ENCODE measurements around the gene ATP2B1. TPM values are rescaled to one million over a fixed set of nuclear protein-coding genes. Genes with fewer than 3 reads are reported as not detected.

Gene ATP2B1
- total RNA-seq, 1 experiment from 2014 or later = 20.6 TPM

DNA sequence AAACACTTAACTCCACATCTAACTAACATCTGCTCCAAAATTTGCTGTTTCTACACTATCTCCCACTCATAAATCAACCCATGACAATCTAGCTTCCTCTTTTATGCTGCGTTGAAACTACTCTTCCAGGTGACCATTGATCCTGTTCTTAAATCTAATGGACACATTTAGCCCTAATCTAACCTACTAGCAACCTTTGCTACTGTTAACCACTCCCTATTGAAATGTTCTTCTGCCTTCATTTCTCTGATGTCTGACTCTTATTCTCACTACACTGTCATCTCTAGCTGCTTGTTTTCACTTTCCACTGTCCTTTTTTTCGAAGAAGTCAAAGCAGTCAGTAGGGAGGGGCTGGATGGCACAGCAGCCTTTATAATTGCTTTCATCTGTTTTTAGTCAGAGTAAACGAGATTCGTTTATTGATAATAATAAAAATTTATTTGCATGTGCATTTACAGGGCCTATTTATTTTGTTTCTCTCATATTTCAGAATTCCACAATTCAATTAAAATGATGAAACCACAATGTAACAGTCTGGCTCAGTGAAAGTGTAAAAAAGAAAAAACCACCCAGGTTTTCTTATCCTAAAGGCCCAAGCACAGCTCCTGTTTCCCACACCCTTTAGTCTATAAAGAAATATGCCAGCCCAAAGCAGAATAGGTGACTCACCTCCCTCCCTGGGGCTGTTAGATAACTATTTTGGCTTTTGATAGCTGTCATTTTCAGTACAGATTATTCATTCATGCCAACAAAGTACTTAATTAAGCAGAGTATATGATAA, 44.9 kb downstream of the ATP2B1 start:
- no peaks in the 10 kb centered on the region for H3K9me3 Mint-ChIP-seq
- no peak overlapping the region for H4K91ac ChIP-seq (ENCODE audit: insufficient read length, low read depth, low read length)
- H2BK120ac ChIP-seq (ENCODE audit: low read depth, low read length, poor library complexity, severe bottlenecking) = no peak overlapping the region
- H3K27me3 Mint-ChIP-seq (ENCODE audit: low read depth) = no peaks in the 10 kb centered on the region
- no peak overlapping the region for H3K23ac ChIP-seq (ENCODE audit: insufficient read length, low read depth, low read length)
- H3K14ac ChIP-seq (ENCODE audit: insufficient read depth, low read length) = no peak overlapping the region
- H4K8ac ChIP-seq (replicated peaks; ENCODE audit: insufficient read length, low read depth, low read length) = no peak overlapping the region
- no peak overlapping the region for H3K4me3 Mint-ChIP-seq
- H3K9ac ChIP-seq (ENCODE audit: extremely low read depth, insufficient read length, low read length) = no peak overlapping the region
- no peak overlapping the region for H2BK15ac ChIP-seq (ENCODE audit: low read depth, low read length)
- H2BK5ac ChIP-seq (ENCODE audit: insufficient read length, low read length) = no peak overlapping the region
- TF ChIP-seq, protein P1, sequence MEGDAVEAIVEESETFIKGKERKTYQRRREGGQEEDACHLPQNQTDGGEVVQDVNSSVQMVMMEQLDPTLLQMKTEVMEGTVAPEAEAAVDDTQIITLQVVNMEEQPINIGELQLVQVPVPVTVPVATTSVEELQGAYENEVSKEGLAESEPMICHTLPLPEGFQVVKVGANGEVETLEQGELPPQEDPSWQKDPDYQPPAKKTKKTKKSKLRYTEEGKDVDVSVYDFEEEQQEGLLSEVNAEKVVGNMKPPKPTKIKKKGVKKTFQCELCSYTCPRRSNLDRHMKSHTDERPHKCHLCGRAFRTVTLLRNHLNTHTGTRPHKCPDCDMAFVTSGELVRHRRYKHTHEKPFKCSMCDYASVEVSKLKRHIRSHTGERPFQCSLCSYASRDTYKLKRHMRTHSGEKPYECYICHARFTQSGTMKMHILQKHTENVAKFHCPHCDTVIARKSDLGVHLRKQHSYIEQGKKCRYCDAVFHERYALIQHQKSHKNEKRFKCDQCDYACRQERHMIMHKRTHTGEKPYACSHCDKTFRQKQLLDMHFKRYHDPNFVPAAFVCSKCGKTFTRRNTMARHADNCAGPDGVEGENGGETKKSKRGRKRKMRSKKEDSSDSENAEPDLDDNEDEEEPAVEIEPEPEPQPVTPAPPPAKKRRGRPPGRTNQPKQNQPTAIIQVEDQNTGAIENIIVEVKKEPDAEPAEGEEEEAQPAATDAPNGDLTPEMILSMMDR (conservative IDR thresholded peaks at IDR 0.05) = no peak
- H3K27ac Mint-ChIP-seq = no peak overlapping the region
- H2BK12ac ChIP-seq (ENCODE audit: insufficient read length, low read depth, low read length) = no peak overlapping the region
- H3K9me3 ChIP-seq (ENCODE audit: control insufficient read depth, low read depth, low read length) = no peaks in the 10 kb centered on the region
- DNase-seq = no peak
- peaks cover 6 to 8% of the 10 kb centered on the region in 2 experiments for H3K4me1 Mint-ChIP-seq
- no peak overlapping the region for H3K18ac ChIP-seq (ENCODE audit: insufficient read length, low read depth, low read length)
- H3K36me3 Mint-ChIP-seq (ENCODE audit: insufficient read depth in 1 of 3, low read depth in 3 of 3) = no peaks in the 10 kb centered on the region
- H3K79me1 ChIP-seq (ENCODE audit: insufficient read depth, low read depth, low read length, poor library complexity, severe bottlenecking) = no peaks in the 10 kb centered on the region
- H3K56ac ChIP-seq (ENCODE audit: insufficient read length, low read depth, low read length) = no peak overlapping the region
- no peak overlapping the region for H2AK5ac ChIP-seq (ENCODE audit: insufficient read length, low read length)
- H2BK20ac ChIP-seq (ENCODE audit: low read depth, low read length, poor library complexity, severe bottlenecking) = no peak overlapping the region
- H3K23me2 ChIP-seq (ENCODE audit: insufficient read length, low read depth, low read length, poor library complexity, severe bottlenecking) = no peaks in the 10 kb centered on the region
- H3T11ph ChIP-seq (ENCODE audit: low read length) = no peak overlapping the region
- H3K79me2 ChIP-seq (ENCODE audit: insufficient read depth, low read length) = no peaks in the 10 kb centered on the region; the same call in 1 of the 2 replicates
- no peak overlapping the region for H3K27ac ChIP-seq (ENCODE audit: insufficient read length, low read depth, low read length)
- no peak overlapping the region for H2AFZ ChIP-seq (ENCODE audit: low read length)
- no peaks in the 10 kb centered on the region for H3K27me3 ChIP-seq (ENCODE audit: insufficient read depth, low read length)
- no peaks in the 10 kb centered on the region; the same call in 1 of the 2 replicates for H3K4me1 ChIP-seq (ENCODE audit: insufficient read depth, low read length)
- no peaks in the 10 kb centered on the region for H4K20me1 ChIP-seq (ENCODE audit: control insufficient read depth, insufficient read depth, insufficient read length)
- H3K4ac ChIP-seq (ENCODE audit: low read depth, low read length) = no peak overlapping the region
- H3K4me2 ChIP-seq (ENCODE audit: insufficient read depth, insufficient read length, low read length) = no peak overlapping the region
- no CpG with 5 or more reads among the region's 4 CpGs for WGBS (ENCODE audit: extremely low coverage, insufficient read length, low lambda C conversion rate)
- no peak overlapping the region for H4K5ac ChIP-seq (ENCODE audit: insufficient read length, low read depth, low read length)
